Skin epidermis (tissue), 12 donors: ENCODE measurements around the gene PRR11.
A peak's percentile ranks its signal among the peaks of the same experiment; 100 is the strongest.
"Not testable (repeated sequence)": the region's sequence is repeated elsewhere in the genome, so short reads cannot be mapped to it uniquely, and the experiment has no call there.

Experiments
- H3K27ac ChIP-seq, 21 experiments: fragments of 200-600 bp; sonication (generic) in 11 of 21; one replicate each; pipeline ENCODE4 v1.5.0; 2020; ENCODE audit warnings: mild to moderate bottlenecking in 3 of 21, inconsistent platforms in 2 of 21, moderate library complexity in 2 of 21
- H3K4me3 ChIP-seq, 7 experiments: fragments of 200-600 bp; sonication (generic) in 2 of 7; one replicate each; pipeline ENCODE4 v1.5.0; 2020; ENCODE audit warnings: inconsistent platforms in 2 of 7, mild to moderate bottlenecking in 2 of 7, moderate library complexity in 1 of 7

PRR11 gene

DNA sequence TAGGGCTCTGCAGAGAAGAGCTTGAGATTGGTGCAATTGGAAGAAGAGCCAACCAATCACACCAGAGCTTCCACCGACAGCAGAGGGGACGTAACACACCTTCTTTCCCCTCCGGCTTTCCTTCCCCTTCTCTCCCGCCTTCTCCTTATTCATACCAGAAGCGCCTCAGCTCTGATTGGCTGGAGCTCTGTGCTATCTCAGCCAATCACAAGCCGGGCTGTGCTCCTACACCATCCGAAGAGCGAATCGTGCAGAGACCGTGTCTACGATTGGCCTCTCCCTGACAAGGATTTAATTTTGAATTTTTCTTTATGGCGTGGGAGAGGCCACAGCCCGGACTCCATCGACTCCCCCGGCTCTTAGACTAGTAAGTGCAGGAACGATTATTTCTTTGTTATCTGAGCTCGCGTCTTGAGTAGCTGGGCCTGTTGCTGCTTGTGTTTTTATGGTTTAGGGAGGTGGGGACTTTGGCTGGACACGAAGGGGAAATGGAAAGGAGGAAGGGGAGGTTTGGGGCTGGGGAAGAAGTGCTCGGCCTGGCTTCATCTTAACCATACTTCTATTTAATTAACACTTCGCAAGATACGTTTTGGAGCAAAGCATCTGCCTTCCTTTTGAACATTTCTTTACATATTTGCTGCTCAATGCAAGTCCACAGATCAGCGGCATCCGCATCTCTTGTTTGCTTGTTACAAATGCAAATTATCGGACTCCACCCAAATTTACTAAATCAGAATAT lies at the start of gene PRR11:
PRR11 (plus strand) TSS at position 308 of the 739 bp plus-strand sequence. CDS start 14,007 bp downstream, outside the sequence.
- peak within 1 kb of the TSS; percentile 27 to 89 (median 82) for H3K27ac ChIP-seq
- H3K4me3 ChIP-seq: peak within 1 kb of the TSS; percentile 45 to 94 (median 58)

GRCh38 chr17:59105852-59106462 lies 49.6 kb upstream of the PRR11 start:
- Histone ChIP-seq H3K27ac (peak overlapping the region; percentile 63 to 94 (median 87)), H3K4me3 (peak overlapping the region; percentile 52 to 99 (median 86))

GRCh38 chr17:59106463-59107305 lies 48.9 kb upstream of the PRR11 start, which contains the start of gene TRIM37:
Gene TRIM37, minus strand, starts transcription at chr17:59106880. Its CDS starts 419 bp downstream, at chr17:59106461.
- H3K27ac ChIP-seq: peak within 1 kb of the TSS; percentile 63 to 94 (median 87)

GRCh38 chr17:59107306-59107670 lies 48.3 kb upstream of the PRR11 start:
- H3K4me3 ChIP-seq: peak overlapping the region; percentile 52 to 99 (median 86)
- H3K27ac ChIP-seq: peak overlapping the region in 20 of 21 experiments; percentile 56 to 94 (median 88)

More at GRCh38 chr17:59106463-59107305, 48.9 kb upstream of the PRR11 start, which contains the start of gene TRIM37:
- H3K4me3 ChIP-seq: peak within 1 kb of the TSS; percentile 52 to 99 (median 86)

- Histone ChIP-seq H3K27ac (no peak overlapping the region), H3K4me3 (no peak overlapping the region)
These were observed 47.0 kb upstream of the PRR11 start for GRCh38 chr17:59108400-59109102.

DNA sequence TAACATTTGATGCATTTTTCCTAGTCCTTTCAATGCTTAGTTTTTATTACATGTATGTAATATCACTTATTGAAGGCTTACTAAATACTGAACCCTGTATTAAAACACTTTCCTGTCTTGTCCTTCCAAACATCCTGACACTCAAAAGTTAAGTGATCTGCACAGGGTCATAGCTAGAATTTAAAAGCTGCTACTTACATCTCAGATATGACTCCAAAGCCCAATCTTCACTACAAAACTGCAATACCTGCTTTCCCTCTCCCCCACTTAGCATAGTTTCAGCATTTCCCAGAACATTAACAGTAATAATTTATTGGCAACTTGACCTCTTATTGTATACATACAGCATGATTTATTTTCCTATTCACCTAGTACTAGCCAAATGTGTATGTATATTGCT lies 44.6 kb upstream of the PRR11 start:
- Histone ChIP-seq H3K4me3 (no peak overlapping the region), H3K27ac (no peak overlapping the region)

DNA sequence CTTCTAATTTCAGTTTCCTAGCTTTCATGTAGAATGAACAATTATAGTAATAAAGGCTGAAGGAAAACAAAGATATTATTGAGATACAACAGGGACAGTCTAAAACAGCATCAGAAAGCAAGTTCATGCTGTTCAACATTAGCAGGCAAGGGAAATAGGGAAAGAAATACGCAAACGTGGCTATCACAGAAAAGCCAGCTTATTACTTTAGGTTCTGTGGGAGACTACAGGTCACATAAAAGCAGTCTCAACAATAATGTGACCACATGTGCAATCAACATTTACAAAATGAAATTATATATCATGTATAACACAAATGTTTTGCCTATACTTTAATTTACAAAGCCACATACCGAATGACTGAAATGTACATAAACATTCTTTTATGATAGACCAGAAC lies 44.0 kb upstream of the PRR11 start:
- Histone ChIP-seq H3K4me3 (no peak overlapping the region), H3K27ac (no peak overlapping the region)

DNA sequence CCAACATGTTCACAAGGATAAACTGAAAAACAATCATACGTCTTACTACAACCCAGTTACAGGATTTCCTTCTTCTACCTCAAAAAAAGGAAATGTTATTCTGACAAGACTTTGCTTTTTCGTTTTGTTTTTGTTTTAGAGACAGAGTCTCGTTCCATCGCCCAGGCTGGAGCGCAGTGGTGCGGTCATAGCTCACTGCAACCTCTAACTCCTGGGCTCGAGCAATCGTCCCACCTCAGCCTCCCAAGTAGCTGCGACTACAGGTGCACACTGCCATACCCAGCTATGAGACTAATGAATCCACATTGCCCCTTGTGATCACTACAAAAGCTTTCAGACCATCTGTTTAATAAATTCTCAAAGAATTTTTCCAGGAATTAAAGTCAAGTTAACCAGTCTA lies 40.1 kb upstream of the PRR11 start:
- Histone ChIP-seq H3K27ac (no peak overlapping the region), H3K4me3 (no peak overlapping the region)

DNA sequence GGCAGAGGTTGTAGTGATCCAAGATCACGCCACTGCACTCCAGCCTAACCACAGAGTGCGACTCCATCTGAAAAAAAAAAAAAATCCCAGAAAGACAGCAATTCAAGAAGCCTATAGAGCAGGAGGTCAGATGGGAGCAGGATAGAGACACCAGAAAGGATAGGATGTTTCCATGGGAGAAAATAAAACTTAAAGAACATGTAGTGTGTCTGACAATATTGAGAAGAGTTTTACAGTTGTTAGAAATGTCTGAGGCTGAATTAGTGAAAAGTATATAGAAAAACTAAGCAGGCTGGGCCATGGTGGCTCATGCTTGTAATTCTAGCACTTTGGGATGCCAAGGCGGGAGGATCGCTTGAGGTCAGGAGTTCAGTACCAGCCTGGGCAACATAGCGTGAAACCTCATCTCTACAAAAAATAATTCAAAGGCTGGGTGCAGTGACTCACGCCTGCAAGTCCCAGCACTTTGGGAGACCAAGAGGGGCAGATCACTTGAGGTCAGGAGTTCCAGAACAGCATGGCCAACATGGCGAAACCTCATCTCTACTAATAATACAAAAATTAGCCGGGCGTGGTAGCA lies 33.6 kb upstream of the PRR11 start:
- no peak overlapping the region for H3K4me3 ChIP-seq
- no peak overlapping the region for H3K27ac ChIP-seq

DNA sequence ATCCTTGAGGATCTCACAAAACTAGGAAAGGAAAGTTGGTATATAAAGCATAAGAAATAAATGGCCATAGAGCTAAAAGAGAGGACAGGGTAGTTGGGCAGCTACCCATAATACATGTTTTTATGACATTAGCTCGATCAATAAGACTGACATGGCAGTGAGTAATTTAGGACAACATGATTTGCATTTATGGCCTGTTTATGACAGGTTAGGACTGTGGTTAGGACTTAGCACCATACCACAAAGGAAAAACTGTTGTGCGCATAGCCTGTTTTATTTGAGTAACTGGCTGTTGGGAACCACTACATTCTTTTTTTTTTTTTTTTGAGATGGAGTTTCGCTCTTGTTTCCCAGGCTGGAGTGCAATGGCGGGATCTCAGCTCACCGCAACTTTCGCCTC lies 30.9 kb upstream of the PRR11 start:
- Histone ChIP-seq H3K4me3 (no peak overlapping the region), H3K27ac (no peak overlapping the region)

- no peak overlapping the region for H3K4me3 ChIP-seq
- H3K27ac ChIP-seq: no peak overlapping the region
These were observed 28.6 kb upstream of the PRR11 start for GRCh38 chr17:59126809-59127417.

DNA sequence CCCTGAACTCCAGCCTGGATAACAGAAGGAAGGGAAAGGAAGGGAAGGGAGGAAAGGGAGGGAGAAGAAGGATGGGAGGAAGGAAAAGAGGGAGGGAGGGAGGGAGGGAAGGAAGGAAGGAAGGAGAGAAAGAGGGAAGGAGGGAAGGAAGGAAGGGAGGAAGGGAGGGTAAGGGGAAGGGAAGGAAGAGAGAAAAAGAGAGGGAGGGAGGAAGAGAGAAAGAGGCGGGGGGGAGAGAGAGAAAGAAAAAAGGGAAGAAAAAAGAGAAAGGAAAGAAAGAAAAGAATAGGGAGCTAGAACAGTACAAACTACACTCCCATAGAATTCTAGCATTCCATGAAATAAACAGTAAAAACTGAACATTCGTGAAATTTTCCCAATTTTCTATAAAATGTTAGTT lies 25.7 kb upstream of the PRR11 start:
- no peak overlapping the region for H3K4me3 ChIP-seq
- H3K27ac ChIP-seq: no peak overlapping the region

GRCh38 chr17:59131131-59131530 lies 24.4 kb upstream of the PRR11 start:
- Histone ChIP-seq H3K4me3 (no peak overlapping the region), H3K27ac (no peak overlapping the region)

- H3K4me3 ChIP-seq: not testable (repeated sequence)
These were observed 17.2 kb upstream of the PRR11 start for GRCh38 chr17:59138339-59138738.

GRCh38 chr17:59139939-59140338 lies 15.6 kb upstream of the PRR11 start:
- H3K27ac ChIP-seq: peak overlapping the region in 1 of 21 experiments; percentile 17
- H3K4me3 ChIP-seq: no peak overlapping the region

More at GRCh38 chr17:59138339-59138738, 17.2 kb upstream of the PRR11 start:
- H3K27ac ChIP-seq: not testable (repeated sequence)

DNA sequence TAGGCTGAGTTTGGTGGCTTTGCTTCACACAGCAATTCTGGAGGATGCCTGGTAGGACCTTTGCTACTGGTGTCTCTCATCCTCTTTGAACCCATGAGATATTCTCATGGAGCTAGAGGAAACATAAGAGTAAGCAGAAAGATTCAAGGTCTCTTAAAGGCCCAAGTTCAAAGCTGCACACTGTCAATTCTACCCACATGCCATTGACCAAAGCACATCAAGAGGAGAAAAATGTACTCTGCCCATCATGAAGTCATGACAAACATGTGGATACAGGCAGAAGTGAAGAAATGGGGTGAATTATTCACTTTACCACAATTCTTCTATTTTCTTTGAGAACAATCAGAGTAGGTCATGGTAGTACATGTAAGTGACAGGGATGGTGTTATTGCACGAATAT lies 13.7 kb upstream of the PRR11 start:
- H3K27ac ChIP-seq: no peak overlapping the region
- no peak overlapping the region for H3K4me3 ChIP-seq

DNA sequence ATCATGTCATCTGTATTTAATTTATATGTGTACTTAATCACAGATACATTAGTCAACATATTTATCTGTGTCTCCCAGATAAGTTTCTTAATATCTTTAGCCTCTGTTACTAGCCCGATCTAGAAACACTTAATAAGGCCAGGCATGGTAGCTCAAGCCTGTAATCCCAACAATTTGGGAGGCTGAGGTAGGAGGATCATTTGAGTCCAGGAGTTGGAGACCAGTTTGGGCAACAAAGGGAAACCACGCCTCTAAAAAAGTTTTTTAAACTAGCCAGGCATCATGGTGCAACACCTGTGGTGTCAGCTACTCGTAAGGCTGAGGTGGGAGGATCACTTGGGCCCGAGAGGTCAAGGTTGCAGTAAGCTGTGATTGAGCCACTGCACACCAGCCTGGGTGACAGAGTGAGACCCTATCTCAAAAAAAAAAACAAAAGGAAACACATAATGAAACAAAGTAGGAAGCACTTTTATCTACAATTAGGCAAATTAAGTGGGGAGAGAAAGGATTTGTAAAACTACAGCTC lies 9.9 kb upstream of the PRR11 start:
- no peak overlapping the region for H3K4me3 ChIP-seq
- no peak overlapping the region for H3K27ac ChIP-seq

GRCh38 chr17:59149051-59149450 lies 6.5 kb upstream of the PRR11 start:
- no peak overlapping the region for H3K4me3 ChIP-seq

More at GRCh38 chr17:59149051-59149450, 6.5 kb upstream of the PRR11 start:
- H3K27ac ChIP-seq: no peak overlapping the region
